Ishikawa (cell line): ENCODE results near the gene CSTF3.

Experiments used
- CREB1 ChIP-seq: IDR thresholded peaks from 2 replicates; pipeline ENCODE4 v1.6.1; 2012; ENCODE audit warnings: low read depth
- EP300 ChIP-seq: IDR thresholded peaks from 2 replicates; pipeline ENCODE4 v1.6.1; 2012; ENCODE audit warnings: borderline replicate concordance
- TEAD4 ChIP-seq: IDR thresholded peaks from 2 replicates; pipeline ENCODE4 v1.6.1; 2012
- TF ChIP-seq, protein P1 (sequence below): IDR thresholded peaks from 2 replicates; pipeline ENCODE4 v1.6.1; 2012

DNA sequence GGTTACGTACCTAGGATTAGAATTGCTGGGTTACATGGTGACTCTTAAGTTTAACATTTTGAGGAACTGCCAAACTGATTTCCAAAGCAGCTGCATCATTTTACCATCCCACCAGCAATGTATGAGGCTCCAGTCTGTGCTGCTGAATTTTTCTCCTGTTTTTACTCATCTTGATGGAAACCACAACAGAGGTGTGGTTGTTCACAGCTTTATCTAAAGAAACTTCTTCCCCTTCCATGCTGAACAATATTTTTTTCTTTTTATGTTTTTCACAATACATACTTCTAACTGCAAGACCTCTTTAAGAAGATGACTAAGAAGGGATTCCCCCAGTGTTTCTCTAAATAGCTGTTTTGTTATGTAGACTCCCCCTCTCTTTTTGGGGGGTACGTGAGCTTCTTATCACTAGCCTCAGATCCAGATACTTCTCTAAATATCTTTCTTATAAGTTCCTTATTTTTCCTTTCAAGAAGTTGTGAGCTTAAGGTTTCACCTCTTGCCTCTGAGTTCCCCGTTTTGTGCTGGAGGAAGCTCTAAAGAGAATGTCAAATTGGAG, 97.9 kb downstream of the CSTF3 start:
- TF ChIP-seq, protein P1, sequence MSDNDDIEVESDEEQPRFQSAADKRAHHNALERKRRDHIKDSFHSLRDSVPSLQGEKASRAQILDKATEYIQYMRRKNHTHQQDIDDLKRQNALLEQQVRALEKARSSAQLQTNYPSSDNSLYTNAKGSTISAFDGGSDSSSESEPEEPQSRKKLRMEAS: no peak
- no peak for TF ChIP-seq EP300
- no peak for TF ChIP-seq TEAD4
- TF ChIP-seq CREB1: no peak
